ENCODE measurements around the gene GBF1.

The GBF1 gene

DNA sequence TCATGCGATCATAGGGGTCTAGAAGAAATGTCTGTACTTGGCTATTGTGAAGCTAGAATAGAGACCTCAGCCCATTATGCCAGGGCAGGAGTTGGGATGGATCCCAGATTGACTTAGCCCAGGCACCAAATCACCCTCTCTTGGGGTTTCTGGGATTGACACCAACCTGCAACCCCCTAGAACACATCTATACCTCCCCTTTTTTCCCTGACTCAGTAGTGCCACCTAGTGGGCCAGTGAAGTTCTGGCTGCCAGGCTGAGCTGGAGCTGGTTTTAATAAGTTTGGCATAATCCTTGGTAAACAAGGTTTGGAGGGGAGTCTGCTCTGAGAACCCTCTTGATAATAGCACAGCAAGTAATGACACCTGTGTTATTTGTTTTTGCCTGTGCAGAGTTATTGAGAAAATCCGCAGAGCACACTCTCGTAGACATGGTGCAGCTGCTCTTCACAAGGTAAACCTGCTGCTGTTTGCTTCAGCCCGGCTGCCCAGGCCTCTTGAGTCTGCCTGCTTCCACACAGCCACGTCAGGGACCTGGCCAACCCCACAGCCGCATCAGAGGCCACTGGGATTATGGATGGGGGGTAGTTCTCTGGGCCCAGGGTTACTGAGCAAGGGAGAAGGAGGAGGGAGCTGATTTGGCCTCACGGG is 106.9 kb downstream of the GBF1 start:
- DNase-seq = peak; percentile 54

DNA sequence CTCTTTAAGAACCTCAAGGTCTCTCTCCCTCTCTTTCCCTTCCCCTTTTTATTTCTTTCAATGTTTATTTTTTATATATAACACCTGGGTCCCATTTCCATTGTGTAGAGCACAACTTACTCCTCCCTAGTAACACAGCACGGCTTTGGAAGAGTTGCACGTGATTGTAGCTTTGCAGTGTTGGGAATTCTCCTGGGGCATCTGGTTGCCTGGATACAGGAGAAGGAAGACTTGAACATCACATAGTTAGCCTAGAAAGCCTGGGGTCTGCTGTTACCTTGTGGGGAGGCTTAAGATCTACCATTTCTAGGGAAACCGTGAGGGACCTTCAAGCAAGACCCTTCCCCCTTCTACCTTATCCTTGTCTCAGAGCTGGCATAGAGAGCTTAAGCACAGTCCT is 109.1 kb downstream of the GBF1 start:
- DNase-seq = no peak

GRCh38 chr10:102358712-102359382 is 113.5 kb downstream of the GBF1 start:
- DNase-seq = no peak

GRCh38 chr10:102367441-102367840 is 122.1 kb downstream of the GBF1 start:
- no peak for DNase-seq

- DNase-seq = no peak
Measured at GRCh38 chr10:102368077-102368476, 122.7 kb downstream of the GBF1 start.

DNA sequence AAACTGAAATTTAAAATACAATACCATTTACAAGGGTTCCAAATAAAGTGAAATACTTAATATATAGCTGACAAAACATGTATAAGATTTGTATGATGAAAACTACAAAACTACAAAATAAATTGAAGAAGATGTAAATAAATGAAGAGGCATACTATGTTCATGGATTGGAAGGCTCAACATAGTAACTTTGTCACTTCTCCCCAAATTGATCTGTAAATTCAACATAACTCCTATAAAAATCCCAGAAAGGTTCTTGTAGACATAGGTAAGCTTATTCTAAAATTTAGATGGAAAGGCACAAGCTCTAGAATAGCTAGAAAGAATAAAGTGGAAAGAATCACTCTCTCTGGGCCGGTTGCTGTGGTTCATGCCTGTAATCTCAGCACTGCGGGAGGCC is 126.0 kb downstream of the GBF1 start:
- DNase-seq = no peak

GRCh38 chr10:102375250-102375649 is 129.9 kb downstream of the GBF1 start:
- DNase-seq = no peak

- no peak for DNase-seq
Measured at GRCh38 chr10:102375867-102376266, 130.5 kb downstream of the GBF1 start.

DNA sequence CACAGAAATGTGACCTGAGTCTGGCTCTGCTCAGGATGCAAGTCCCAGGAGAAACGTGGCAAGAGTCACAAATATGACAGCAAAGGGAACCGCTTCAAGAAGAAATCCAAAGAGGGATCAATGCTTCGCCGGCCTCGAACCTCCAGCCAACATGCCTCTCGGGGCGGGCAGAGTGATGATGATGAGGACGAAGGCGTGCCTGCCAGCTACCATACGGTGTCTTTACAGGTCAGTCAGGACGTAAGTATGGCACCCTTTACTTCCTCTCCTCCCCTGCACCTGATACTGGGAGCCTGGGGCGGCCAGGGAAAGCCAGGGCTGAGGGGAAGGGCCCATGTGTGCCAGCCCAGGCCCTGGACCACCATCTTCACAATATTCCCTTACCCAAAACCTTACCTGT is 131.6 kb downstream of the GBF1 start:
- DNase-seq = no peak

GRCh38 chr10:102379383-102379782 is 134.1 kb downstream of the GBF1 start:
- no peak for DNase-seq

GRCh38 chr10:102381983-102382382 is 136.7 kb downstream of the GBF1 start:
- no peak for DNase-seq

- DNase-seq = no peak
Measured at GRCh38 chr10:102382871-102383270, 137.5 kb downstream of the GBF1 start.

DNA sequence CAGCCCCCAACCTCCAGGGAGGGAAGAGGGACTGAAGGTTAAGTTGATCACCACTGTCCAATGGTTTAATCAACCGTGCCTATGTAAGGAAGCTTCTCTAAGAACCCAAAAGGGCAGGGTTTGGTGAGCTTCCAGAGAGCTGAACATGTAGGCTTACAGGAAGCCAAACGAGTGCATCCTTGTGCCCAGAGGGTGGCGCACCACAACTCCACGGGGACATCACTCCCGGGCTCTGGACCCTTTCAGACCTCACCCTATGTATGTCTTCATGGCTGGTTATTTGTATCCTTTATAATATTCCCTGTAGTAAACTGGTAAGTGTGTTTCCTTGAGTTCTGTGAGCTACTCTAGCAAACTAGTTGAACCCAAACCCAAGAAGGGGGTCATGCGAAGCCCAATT is 138.7 kb downstream of the GBF1 start:
- DNase-seq = no peak

- DNase-seq = no peak
Measured at GRCh38 chr10:102384606-102385429, 139.5 kb downstream of the GBF1 start.

GRCh38 chr10:102389894-102390293 is 144.6 kb downstream of the GBF1 start:
- DNase-seq = no peak

GRCh38 chr10:102392306-102392705 is 147.0 kb downstream of the GBF1 start:
- no peak for DNase-seq

DNA sequence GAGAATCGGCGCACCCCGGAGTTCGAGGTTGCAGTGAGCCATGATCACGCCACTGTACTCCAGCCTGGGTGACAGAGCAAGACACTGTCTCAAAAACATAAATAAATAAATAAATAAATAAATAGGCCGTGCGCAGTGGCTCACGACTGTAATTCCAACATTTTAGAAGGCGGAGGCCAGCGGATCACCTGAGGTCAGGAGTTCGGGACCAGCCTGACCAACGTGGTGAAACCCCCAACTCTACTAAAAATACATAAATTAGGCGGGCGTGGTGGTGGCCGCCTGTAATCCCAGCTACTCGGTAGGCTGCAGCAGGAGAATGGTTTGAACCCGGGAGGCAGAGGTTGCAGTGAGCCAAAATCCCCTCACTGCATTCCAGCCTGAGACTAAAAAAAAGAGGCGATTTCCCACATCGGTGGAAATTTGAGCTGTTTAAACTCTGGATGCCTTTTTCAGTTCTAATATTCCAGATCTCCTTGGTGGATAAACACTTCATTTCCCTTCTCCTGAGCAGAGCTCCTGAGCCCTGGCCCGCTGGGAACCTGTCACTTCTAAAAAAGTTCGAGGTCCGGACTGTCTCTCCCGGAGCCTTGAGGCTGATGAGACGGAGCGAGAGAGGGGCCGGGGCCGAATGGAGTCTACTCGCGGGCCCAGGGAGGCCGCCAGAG is 148.2 kb downstream of the GBF1 start:
- DNase-seq = no peak

- DNase-seq = peak; percentile 97
Measured at GRCh38 chr10:102394079-102394800, 148.9 kb downstream of the GBF1 start.

DNA sequence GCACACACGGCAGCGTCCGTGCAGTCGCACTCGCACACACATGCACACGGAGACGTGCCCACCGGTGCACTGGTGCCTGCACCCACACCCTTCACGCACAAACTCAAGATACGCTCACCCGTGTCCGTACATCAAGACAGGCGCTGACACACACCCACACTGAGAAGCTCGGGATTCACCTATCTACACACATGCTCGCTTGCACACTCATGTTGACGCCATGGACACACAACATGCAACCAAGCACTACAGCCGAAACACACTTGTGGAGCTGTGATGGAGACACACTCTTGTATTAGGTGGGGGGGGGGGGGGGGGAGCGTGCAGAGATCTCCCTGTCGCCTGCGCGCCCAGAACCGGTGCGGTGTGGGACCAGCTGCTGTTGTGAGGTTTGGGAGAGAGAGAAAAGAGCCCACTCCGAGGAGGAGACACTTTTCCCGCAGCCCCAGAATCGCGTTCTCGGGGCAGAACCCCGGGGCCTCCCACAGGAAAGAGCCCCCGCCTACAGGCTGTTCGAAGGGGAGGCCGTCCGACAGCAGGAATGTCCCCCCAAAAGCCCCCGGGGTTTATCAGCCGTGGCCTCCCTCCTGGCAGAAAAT is 149.6 kb downstream of the GBF1 start:
- peak; percentile 53 for DNase-seq

DNA sequence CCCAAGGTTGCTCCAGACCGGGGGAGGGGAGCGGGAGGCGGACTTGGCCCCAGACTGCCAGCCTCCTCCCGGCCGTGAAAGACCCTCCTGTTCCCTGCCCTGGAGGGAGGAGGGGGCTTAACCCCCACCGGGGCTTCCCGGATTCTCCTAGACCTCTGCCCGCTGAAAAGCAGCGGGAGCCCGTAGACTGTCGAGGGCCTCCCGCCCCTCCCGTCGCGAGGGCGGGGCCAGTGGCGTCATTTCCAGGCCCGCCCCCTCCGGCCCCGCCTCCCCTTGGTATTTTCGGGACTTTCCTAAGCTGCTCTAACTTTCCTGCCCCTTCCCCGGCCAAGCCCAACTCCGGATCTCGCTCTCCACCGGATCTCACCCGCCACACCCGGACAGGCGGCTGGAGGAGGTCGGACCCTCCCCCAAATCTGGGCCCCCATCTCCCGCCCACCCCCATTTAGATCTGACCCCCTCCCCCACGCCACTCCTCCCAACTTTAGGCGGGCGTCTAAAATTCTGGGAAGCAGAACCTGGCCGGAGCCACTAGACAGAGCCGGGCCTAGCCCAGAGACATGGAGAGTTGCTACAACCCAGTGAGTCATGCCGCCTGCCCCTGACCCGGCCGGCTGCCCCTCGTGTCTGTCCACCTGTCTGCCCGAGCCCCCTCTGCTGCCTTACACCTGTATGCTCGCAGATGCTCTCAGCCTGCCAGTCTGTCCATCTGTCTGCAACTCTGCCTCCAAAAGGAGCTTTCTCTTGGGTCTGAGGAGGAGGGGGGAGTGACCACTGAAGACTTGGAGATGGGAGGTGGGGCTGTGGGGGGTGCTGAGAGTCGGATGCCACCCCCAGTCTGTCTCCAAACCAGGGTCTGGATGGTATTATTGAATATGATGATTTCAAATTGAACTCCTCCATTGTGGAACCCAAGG is 150.3 kb downstream of the GBF1 start, which contains the start of gene NFKB2:
TSS of gene NFKB2 (plus strand) at position 306 of the 917 bp plus-strand sequence. CDS start at position 561, 255 bp downstream.
- peak; percentile 91 for DNase-seq

DNA sequence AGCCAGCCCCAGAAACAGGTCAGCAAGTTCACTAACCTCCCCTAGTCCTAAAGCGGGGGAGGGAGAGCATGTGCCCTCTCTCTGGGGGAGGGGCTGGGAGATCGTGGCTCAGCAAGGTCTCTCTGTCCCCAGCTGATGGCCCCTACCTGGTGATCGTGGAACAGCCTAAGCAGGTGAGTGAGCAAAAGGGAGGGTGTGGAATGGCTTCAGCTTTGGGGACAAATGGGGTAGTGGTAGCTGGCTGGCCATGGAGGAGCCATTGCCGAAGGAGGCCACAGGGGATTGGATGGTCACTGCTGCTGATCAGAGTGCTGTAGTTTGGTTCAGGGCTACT is 151.0 kb downstream of the GBF1 start:
- no peak for DNase-seq
